Embryonic facial prominence (tissue), 1 donor: Measurements from ENCODE around the gene CAV3.

Source experiments
- DNase-seq: peaks from one replicate; pipeline ENCODE4 v3.0.0-alpha.2; 2016; ENCODE audit errors: extremely low spot score

CAV3 gene

GRCh38 chr3:8794247-8794646 is 60.6 kb downstream of the CAV3 start:
- DNase-seq = no peak
